H1 (cell line): ENCODE measurements around the gene PPAN. TPM values are rescaled to one million over a fixed set of nuclear protein-coding genes. Genes with fewer than 3 reads are reported as not detected.

Source experiments
- BCL11A ChIP-seq, 2 experiments: IDR thresholded peaks; one replicate each; pipeline ENCODE4 v1.6.1; 2011; ENCODE audit warnings: low read depth in 2 of 2, low read length in 2 of 2, mild to moderate bottlenecking in 2 of 2
- CEBPB ChIP-seq: IDR thresholded peaks from 2 replicates; pipeline ENCODE4 v1.6.1; 2012; ENCODE audit warnings: low read depth, low read length
- CREB1 ChIP-seq: IDR thresholded peaks from 2 replicates; pipeline ENCODE4 v1.6.1; 2012; ENCODE audit warnings: inconsistent platforms
- CTBP2 ChIP-seq: IDR thresholded peaks from 2 replicates; pipeline ENCODE4 v1.7.0; 2011; ENCODE audit warnings: borderline replicate concordance, mild to moderate bottlenecking, moderate library complexity, mixed read lengths, low read length; ENCODE audit not compliant: insufficient read depth, insufficient read length
- EGR1 ChIP-seq: IDR thresholded peaks from 2 replicates; pipeline ENCODE4 v1.6.1; 2011; ENCODE audit warnings: low read depth, low read length, borderline replicate concordance
- GTF2F1 ChIP-seq: IDR thresholded peaks from 2 replicates; pipeline ENCODE4 v1.6.1; 2012; ENCODE audit warnings: low read depth, low read length, improper control_type of control experiment, borderline replicate concordance
- HDAC6 ChIP-seq: IDR thresholded peaks from one replicate; pipeline ENCODE4 v1.7.1; 2012; ENCODE audit warnings: low read depth, mild to moderate bottlenecking, inconsistent platforms, low read length, moderate library complexity
- JUN ChIP-seq: IDR thresholded peaks from 2 replicates; pipeline ENCODE4 v1.6.1; 2011; ENCODE audit warnings: low read depth, mild to moderate bottlenecking, improper control_type of control experiment, low read length
- POLR2A ChIP-seq, 2 experiments: IDR thresholded peaks; 1 replicate in 1 of 2; 2 replicates in 1 of 2; pipeline ENCODE4 v1.6.1; 2011; ENCODE audit warnings: low read depth in 2 of 2, low read length in 2 of 2, mild to moderate bottlenecking in 2 of 2; ENCODE audit errors: control extremely low read depth in 1 of 2
- RAD21 ChIP-seq, 2 experiments: IDR thresholded peaks in 1 of 2; conservative IDR thresholded peaks in 1 of 2; 2 replicates each; pipeline ENCODE4 v1.6.1; 2011; ENCODE audit warnings: low read depth in 2 of 2, low read length in 2 of 2, improper control_type of control experiment in 1 of 2, inconsistent platforms in 1 of 2, mild to moderate bottlenecking in 1 of 2, moderate library complexity in 1 of 2
- SAP30 ChIP-seq: fragments of 300-600 bp; sonication (generic); IDR thresholded peaks from 2 replicates; pipeline ENCODE4 v1.7.1; 2012; ENCODE audit warnings: low read length, moderate library complexity, mild to moderate bottlenecking, inconsistent platforms; ENCODE audit not compliant: insufficient read depth, insufficient replicate concordance
- SP1 ChIP-seq: IDR thresholded peaks from 2 replicates; pipeline ENCODE4 v1.6.1; 2011; ENCODE audit warnings: low read depth, low read length
- polyA plus RNA-seq, 7 experiments: library from polyadenylated mRNA; depleted of rRNA in 3 of 7; stranded (reverse) in 5 of 7; unstranded in 2 of 7; fragments of >200 nt in 5 of 7; fragments of 200-250 nt in 2 of 7; gene quantifications; 1 replicate in 5 of 7; 2 replicates in 1 of 7; 4 replicates in 1 of 7; pipeline versions ENCODE4 v1.2.1 to v1.2.3, GENCODE V29; 2011 to 2013; ENCODE audit warnings: missing spikeins in 2 of 7, mixed read lengths in 2 of 7
- total RNA-seq: library from RNA; stranded (reverse); fragmentation: NEBNext Ultra II Directional; extraction: Animal tissue kit (Norgen Biotek cat#: 25700); gene quantifications from 2 replicates; pipeline ENCODE4 v1.2.1, GENCODE V29; 2021
- TF ChIP-seq, protein P1 (sequence below): IDR thresholded peaks from 2 replicates; pipeline ENCODE4 v1.6.1; 2011; ENCODE audit warnings: low read length, improper control_type of control experiment
- TF ChIP-seq, protein P2 (sequence below): IDR thresholded peaks from 2 replicates; pipeline ENCODE4 v1.6.1; 2012; ENCODE audit warnings: low read length, inconsistent platforms
- TF ChIP-seq, protein P3 (sequence below), 3 experiments: IDR thresholded peaks; 1 replicate in 2 of 3; 2 replicates in 1 of 3; pipeline versions ENCODE4 v1.5.1 to v1.6.1; 2011; ENCODE audit warnings: low read length in 3 of 3, mild to moderate bottlenecking in 3 of 3, inconsistent platforms in 2 of 3, low read depth in 1 of 3, moderate library complexity in 1 of 3; ENCODE audit not compliant: insufficient read depth in 1 of 3; ENCODE audit errors: control extremely low read depth in 1 of 3
- TF ChIP-seq, protein P4 (sequence below): IDR thresholded peaks from 2 replicates; pipeline ENCODE4 v1.6.1; 2012; ENCODE audit warnings: inconsistent platforms
- TF ChIP-seq, protein P5 (sequence below): IDR thresholded peaks from 2 replicates; pipeline ENCODE4 v1.6.1; 2012; ENCODE audit warnings: inconsistent platforms

Gene PPAN
- total and polyA plus RNA-seq, 2 of the 8 experiments (the other 6 are each of a cell fraction or from before 2014, with no cell fraction given): 48.8 to 74.4 TPM

DNA sequence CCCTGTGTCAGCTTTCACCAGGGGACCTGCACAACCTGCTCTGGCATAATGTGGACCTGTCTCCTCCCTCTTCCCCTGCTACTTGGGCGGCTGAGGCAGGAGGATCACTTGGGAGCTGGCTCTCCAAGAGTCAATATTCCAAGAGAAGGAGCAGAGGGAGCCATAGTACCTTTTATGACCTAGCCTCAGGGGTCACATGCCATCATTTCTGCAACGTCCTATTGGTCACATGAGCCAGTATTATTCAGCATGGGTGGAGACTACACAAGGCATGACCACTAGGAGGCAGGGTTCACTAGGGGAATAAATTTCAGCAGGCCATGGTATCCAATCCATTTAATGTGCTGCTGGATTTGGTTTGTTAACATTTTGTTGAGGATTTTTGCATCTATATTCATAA, 32.0 kb upstream of the PPAN start (continued):
- TF ChIP-seq, protein P1, sequence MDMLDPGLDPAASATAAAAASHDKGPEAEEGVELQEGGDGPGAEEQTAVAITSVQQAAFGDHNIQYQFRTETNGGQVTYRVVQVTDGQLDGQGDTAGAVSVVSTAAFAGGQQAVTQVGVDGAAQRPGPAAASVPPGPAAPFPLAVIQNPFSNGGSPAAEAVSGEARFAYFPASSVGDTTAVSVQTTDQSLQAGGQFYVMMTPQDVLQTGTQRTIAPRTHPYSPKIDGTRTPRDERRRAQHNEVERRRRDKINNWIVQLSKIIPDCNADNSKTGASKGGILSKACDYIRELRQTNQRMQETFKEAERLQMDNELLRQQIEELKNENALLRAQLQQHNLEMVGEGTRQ: peak; percentile 76
- TF ChIP-seq JUN: no peak
- TF ChIP-seq CTBP2: no peak
- TF ChIP-seq, protein P2, sequence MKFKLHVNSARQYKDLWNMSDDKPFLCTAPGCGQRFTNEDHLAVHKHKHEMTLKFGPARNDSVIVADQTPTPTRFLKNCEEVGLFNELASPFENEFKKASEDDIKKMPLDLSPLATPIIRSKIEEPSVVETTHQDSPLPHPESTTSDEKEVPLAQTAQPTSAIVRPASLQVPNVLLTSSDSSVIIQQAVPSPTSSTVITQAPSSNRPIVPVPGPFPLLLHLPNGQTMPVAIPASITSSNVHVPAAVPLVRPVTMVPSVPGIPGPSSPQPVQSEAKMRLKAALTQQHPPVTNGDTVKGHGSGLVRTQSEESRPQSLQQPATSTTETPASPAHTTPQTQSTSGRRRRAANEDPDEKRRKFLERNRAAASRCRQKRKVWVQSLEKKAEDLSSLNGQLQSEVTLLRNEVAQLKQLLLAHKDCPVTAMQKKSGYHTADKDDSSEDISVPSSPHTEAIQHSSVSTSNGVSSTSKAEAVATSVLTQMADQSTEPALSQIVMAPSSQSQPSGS: no peak
- TF ChIP-seq RAD21 (IDR thresholded peaks at IDR 0.05 in 1 of 2, conservative IDR thresholded peaks at IDR 0.05 in 1 of 2; ENCODE audit: low read depth in 2 of 2, low read length in 2 of 2): peak; percentile 49 to 52
- TF ChIP-seq EGR1: no peak
- TF ChIP-seq POLR2A (IDR thresholded peaks at IDR 0.05; ENCODE audit: control extremely low read depth in 1 of 2, low read depth in 2 of 2, low read length in 2 of 2): no peak
- TF ChIP-seq, protein P3, sequence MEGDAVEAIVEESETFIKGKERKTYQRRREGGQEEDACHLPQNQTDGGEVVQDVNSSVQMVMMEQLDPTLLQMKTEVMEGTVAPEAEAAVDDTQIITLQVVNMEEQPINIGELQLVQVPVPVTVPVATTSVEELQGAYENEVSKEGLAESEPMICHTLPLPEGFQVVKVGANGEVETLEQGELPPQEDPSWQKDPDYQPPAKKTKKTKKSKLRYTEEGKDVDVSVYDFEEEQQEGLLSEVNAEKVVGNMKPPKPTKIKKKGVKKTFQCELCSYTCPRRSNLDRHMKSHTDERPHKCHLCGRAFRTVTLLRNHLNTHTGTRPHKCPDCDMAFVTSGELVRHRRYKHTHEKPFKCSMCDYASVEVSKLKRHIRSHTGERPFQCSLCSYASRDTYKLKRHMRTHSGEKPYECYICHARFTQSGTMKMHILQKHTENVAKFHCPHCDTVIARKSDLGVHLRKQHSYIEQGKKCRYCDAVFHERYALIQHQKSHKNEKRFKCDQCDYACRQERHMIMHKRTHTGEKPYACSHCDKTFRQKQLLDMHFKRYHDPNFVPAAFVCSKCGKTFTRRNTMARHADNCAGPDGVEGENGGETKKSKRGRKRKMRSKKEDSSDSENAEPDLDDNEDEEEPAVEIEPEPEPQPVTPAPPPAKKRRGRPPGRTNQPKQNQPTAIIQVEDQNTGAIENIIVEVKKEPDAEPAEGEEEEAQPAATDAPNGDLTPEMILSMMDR (IDR thresholded peaks at IDR 0.05; ENCODE audit: control extremely low read depth in 1 of 3, insufficient read depth in 1 of 3, low read depth in 1 of 3, low read length in 3 of 3): peak in 2 of 3 experiments; percentile 39 to 55; a peak in 3 of 4 replicates
- TF ChIP-seq CREB1: no peak
- TF ChIP-seq, protein P4, sequence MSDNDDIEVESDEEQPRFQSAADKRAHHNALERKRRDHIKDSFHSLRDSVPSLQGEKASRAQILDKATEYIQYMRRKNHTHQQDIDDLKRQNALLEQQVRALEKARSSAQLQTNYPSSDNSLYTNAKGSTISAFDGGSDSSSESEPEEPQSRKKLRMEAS: no peak
- TF ChIP-seq GTF2F1: no peak
- no peak for TF ChIP-seq CEBPB
- TF ChIP-seq HDAC6: no peak
- TF ChIP-seq BCL11A (IDR thresholded peaks at IDR 0.05; ENCODE audit: low read depth in 2 of 2, low read length in 2 of 2): no peak
- TF ChIP-seq, protein P5, sequence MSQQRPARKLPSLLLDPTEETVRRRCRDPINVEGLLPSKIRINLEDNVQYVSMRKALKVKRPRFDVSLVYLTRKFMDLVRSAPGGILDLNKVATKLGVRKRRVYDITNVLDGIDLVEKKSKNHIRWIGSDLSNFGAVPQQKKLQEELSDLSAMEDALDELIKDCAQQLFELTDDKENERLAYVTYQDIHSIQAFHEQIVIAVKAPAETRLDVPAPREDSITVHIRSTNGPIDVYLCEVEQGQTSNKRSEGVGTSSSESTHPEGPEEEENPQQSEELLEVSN: no peak
- no peak for TF ChIP-seq SP1
- no peak for TF ChIP-seq SAP30
- TF ChIP-seq, all 59 proteins: peak for 4
